ENCODE data around the gene IL4R. TPM values are rescaled to one million over a fixed set of nuclear protein-coding genes. Genes with fewer than 3 reads are reported as not detected.

The IL4R gene
- total RNA-seq, 1 experiment from 2014 or later, result 29.6 TPM

DNA sequence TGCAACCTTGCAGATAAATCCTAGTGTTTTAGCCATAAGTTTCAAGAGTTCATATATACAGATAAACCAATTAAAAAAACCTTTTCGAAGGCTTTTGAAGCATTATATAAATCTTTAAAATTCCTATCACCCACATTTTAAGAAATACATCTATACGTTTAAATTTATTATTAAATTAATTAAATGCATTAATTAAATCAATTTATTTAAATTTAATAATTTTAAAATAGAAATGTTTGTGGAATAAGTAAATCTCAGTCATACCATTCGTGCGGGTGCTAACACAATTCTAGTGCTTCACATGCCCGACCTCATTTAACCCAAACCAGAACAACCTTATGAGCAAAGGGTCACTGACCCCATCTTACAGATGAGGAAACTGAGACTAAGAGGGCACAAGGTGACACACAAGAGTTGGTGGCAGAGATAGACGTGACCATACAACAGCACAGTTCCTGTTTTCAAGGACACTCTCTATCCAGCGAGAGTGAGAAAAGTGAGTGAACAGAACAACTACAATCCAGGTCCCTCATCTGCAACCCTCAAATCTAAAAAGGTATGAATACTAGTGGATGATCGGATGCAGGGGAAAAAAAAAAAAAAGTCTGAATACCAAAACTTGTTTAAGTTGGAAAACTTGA, 46.6 kb upstream of the IL4R start:
- no peaks in the 10 kb centered on the region for H3K27me3 ChIP-seq (ENCODE audit: insufficient read depth, low read length)
- RAD21 ChIA-PET (ENCODE audit: low non-redundant PET in 1 of 2, low total read pairs in 2 of 2, uncharacterized antibody in 2 of 2, unreplicated experiment in 2 of 2), result no interaction called here
- TF ChIP-seq SP1 (IDR thresholded peaks at IDR 0.05; ENCODE audit: low read depth), result no peak
- 0 out of 2 replicates have a peak, but pooled peaks have one; percentile 30 for TF ChIP-seq CBX3 (IDR thresholded peaks at IDR 0.05; ENCODE audit: low read depth)
- no peak for TF ChIP-seq FOSL1 (IDR thresholded peaks at IDR 0.05; ENCODE audit: low read depth)
- TF ChIP-seq RAD21 (IDR thresholded peaks at IDR 0.05; ENCODE audit: low read depth), result no peak
- TF ChIP-seq POLR2A (IDR thresholded peaks at IDR 0.05; ENCODE audit: borderline replicate concordance, extremely low read depth, insufficient read depth, insufficient read length), result no peak
- TF ChIP-seq SRF (IDR thresholded peaks at IDR 0.05; ENCODE audit: low read depth), result no peak
- TF ChIP-seq ZFX (IDR thresholded peaks at IDR 0.05), result no peak
- no peak for TF ChIP-seq EZH2 (IDR thresholded peaks at IDR 0.05)
- TF ChIP-seq ZBTB33 (IDR thresholded peaks at IDR 0.05; ENCODE audit: extremely low read depth, insufficient replicate concordance, low read length), result no peak
- no peak for TF ChIP-seq TCF7L2 (IDR thresholded peaks at IDR 0.05; ENCODE audit: borderline replicate concordance, extremely low read depth, insufficient read depth, insufficient read length)
- 0 out of 2 replicates have a peak, but pooled peaks have one; percentile 18 for TF ChIP-seq SIN3A (IDR thresholded peaks at IDR 0.05; ENCODE audit: low read depth)
- no peak for TF ChIP-seq EZH2phosphoT487 (IDR thresholded peaks at IDR 0.05; ENCODE audit: borderline replicate concordance)
- peak overlapping the region; percentile 79 to 92 for H3K4me3 ChIP-seq (replicated peaks in 1 of 2; ENCODE audit: low read depth in 1 of 2, low read length in 2 of 2)
- POLR2A ChIA-PET, result no interaction called here
- H3K9ac ChIP-seq (ENCODE audit: low read length), result no peak overlapping the region
- peak overlapping the region; percentile 87 for H3K4me2 ChIP-seq (ENCODE audit: low read length)
- ATAC-seq, result no peak
- no peaks in the 10 kb centered on the region for H3K9me2 ChIP-seq (ENCODE audit: insufficient read depth)
- H2AFZ ChIP-seq (ENCODE audit: low read depth, low read length, poor library complexity, severe bottlenecking), result no peak overlapping the region
- no TSS peak for BruUV-seq (replicated peaks)
- H4K20me1 ChIP-seq (ENCODE audit: insufficient read depth), result no peaks in the 10 kb centered on the region
- H3K79me2 ChIP-seq (ENCODE audit: insufficient read depth, low read length), result peaks cover 20% of the 10 kb centered on the region; the same call in 1 of the 2 replicates
- H3K9me3 ChIP-seq (ENCODE audit: control insufficient read depth in 1 of 2, insufficient read depth in 1 of 2, low read depth in 1 of 2, low read length in 2 of 2), result no peaks in the 10 kb centered on the region
- H3K36me3 ChIP-seq (ENCODE audit: control insufficient read depth in 1 of 2, insufficient read depth in 2 of 2, low read length in 2 of 2), result no peaks in the 10 kb centered on the region
- peaks cover 28 to 79% of the 10 kb centered on the region in 2 experiments for H3K4me1 ChIP-seq (ENCODE audit: control insufficient read depth in 1 of 2, insufficient read depth in 2 of 2, low read length in 2 of 2)
- DNase-seq (ENCODE audit: low read depth, low spot score), result no peak
- CTCF ChIA-PET, result no interaction called here
- intact Hi-C loops (cut with micrococcal nuclease), result loop anchor here (5.0 kb wide), 1 partner anchor 50 kb away; no protein-coding TSS in a partner anchor
- no peak overlapping the region for H3K27ac ChIP-seq (ENCODE audit: low read depth, low read length)
